RWPE1 (cell line): ENCODE data around the gene OSBPL9.
A peak's percentile ranks its signal among the peaks of the same experiment; 100 is the strongest.

ENCODE experiments used
- CTCF ChIA-PET: fragments of 350-600 bp; sonication (Branson Sonifier 250); formaldehyde crosslinking; extraction: SDS; loops from one replicate; lab custom pipeline; 2021; lab: Yijun Ruan, JAX
- POLR2A ChIA-PET: fragments of 400-600 bp; formaldehyde crosslinking; extraction: SDS; loops from one replicate; lab custom pipeline; 2020; ENCODE audit warnings: antibody characterized with exemption; ENCODE audit not compliant: low non-redundant PET; lab: Yijun Ruan, JAX
- DNase-seq: peaks from one replicate; pipeline ENCODE4 v3.0.0; 2012; ENCODE audit warnings: low spot score
- H3K27ac ChIP-seq: fragments of 450-650 bp; 2 replicates; pipeline ENCODE4 v1.5.1; 2017
- TF ChIP-seq, protein P1 (sequence below): fragments of 450-650 bp; conservative IDR thresholded peaks from 2 replicates; pipeline ENCODE4 v1.5.1; 2017; ENCODE audit warnings: low read depth, mild to moderate bottlenecking

OSBPL9 gene

DNA sequence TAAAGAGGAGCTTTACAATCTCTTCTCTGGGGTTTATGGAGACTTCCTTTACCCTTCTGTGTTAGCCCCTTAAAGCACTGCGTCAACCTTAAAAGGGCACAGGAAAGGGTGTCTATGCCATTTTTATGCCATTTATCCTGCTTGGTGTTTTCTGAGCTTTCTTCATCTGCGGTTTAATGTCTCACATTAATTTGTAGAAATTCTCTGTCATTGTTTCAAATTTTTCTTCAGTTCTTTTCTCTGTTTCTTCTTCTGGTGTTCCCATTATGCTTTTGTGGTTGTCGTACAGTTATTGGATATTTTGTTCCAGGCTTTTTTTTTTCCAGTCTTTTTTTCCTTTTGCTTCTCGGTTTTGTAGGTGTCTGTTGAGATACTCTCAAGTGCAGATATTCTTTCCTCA lies 107.9 kb downstream of the OSBPL9 start:
- no peak overlapping the region for H3K27ac ChIP-seq
- POLR2A ChIA-PET: no interaction called here
- DNase-seq: no peak
- TF ChIP-seq, protein P1, sequence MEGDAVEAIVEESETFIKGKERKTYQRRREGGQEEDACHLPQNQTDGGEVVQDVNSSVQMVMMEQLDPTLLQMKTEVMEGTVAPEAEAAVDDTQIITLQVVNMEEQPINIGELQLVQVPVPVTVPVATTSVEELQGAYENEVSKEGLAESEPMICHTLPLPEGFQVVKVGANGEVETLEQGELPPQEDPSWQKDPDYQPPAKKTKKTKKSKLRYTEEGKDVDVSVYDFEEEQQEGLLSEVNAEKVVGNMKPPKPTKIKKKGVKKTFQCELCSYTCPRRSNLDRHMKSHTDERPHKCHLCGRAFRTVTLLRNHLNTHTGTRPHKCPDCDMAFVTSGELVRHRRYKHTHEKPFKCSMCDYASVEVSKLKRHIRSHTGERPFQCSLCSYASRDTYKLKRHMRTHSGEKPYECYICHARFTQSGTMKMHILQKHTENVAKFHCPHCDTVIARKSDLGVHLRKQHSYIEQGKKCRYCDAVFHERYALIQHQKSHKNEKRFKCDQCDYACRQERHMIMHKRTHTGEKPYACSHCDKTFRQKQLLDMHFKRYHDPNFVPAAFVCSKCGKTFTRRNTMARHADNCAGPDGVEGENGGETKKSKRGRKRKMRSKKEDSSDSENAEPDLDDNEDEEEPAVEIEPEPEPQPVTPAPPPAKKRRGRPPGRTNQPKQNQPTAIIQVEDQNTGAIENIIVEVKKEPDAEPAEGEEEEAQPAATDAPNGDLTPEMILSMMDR: no peak
- CTCF ChIA-PET: interaction anchor here (0.6 kb wide), 1 partner anchor 624 kb away, joined by 3 read pairs; no protein-coding TSS in a partner anchor

DNA sequence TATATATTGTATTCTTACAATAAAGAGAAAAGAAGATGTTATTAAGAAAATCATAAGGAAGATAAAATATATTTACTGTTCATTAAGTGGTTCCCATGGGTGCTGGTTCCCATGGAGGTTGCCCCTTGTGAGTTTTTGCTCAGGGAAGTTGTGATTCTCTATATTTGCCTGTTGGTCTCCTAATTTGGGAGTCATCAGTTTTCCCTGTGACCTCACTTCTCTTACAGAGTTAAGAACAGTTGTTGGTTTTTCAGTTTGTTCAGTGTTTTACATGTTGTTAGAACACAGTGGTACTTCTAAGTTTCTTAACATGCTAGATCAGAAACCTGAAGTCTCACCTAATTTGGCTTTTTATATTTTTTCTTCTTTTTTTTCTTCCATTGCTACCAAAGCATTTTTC lies 109.2 kb downstream of the OSBPL9 start:
- CTCF ChIA-PET: no interaction called here
- no peak for DNase-seq
- TF ChIP-seq, protein P1: no peak
- POLR2A ChIA-PET: no interaction called here
- H3K27ac ChIP-seq: no peak overlapping the region

DNA sequence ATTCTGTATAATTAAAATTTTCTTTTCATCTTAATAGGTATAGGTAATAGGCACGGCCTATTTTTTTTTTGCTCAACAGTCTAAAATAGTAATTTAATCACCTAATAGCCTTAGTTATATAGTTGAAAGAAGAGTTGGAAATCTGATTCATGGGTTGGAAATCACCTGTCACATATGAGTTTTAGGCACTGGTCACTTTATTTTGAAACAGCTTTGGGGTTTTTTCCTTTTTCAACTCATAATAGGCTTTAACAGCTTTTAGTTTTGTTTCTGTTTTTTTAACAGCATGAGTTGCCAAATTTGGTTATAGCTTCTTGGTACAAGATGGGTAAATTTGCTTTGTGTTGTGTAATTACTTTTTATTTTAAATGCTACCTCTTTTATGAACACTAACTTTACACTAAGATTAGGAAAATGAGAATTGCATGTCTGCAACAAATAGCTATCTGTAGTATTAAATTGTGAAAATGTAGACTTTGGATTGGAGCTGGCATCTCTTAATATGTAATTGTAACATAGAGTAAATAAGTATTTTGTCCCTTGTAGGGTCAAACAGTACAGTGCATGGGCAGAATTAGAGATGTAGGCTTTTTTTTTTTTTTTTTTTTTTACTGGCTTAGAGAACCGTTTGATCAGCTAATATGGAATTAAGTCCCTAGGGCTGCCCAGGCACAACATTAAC lies 109.8 kb downstream of the OSBPL9 start:
- CTCF ChIA-PET: no interaction called here
- no peak overlapping the region for H3K27ac ChIP-seq
- TF ChIP-seq, protein P1: no peak
- POLR2A ChIA-PET: no interaction called here
- DNase-seq: no peak

DNA sequence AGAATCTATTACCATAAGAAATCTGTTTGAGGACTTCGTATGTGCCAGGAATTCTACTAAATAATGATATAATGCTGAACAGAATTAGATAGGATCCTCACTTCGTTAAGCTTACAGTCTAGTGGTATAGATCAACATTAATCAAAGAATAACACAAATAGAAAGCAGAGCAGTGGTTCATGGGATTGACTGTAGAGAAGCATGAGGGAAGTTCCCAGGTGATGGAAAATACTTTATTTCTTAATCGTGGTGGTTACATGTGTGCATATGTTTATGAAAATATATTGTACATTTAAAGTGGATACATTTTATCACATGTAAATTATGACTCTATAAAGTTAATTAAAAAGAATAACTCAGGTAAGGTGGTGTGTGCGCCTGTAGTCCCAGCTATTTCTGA lies 110.5 kb downstream of the OSBPL9 start:
- TF ChIP-seq, protein P1: no peak
- DNase-seq: no peak
- no peak overlapping the region for H3K27ac ChIP-seq
- ChIA-PET CTCF (no interaction called here), POLR2A (no interaction called here)

DNA sequence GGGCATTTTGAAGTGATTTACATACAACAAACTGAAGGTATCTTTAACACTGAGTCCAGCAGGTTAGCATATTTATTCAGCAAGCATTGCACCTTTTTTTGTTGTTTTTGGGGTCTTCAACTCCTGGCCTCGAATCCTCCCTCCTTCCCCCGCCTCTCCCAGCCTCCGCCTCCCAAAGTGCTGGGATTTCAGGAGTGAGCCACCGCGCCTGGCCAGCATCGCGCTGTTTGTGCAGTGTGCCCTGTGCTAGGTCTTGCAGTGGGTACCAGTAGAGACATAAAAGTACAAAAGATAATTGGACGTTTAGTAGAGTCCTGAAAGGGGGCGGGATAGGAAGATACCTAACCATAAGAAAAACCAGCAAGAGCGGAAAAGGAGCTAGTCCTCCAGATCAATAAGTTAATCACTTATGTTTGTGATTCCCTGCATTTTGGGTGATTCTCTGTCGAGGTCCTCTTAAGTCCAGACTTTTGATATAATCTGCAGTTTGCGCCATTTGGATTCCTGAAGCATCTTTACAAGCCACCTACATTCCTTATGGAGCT lies 111.8 kb downstream of the OSBPL9 start:
- POLR2A ChIA-PET: no interaction called here
- peak; percentile 8 for DNase-seq
- TF ChIP-seq, protein P1: no peak
- peak overlapping the region; percentile 80 for H3K27ac ChIP-seq
- CTCF ChIA-PET: no interaction called here

DNA sequence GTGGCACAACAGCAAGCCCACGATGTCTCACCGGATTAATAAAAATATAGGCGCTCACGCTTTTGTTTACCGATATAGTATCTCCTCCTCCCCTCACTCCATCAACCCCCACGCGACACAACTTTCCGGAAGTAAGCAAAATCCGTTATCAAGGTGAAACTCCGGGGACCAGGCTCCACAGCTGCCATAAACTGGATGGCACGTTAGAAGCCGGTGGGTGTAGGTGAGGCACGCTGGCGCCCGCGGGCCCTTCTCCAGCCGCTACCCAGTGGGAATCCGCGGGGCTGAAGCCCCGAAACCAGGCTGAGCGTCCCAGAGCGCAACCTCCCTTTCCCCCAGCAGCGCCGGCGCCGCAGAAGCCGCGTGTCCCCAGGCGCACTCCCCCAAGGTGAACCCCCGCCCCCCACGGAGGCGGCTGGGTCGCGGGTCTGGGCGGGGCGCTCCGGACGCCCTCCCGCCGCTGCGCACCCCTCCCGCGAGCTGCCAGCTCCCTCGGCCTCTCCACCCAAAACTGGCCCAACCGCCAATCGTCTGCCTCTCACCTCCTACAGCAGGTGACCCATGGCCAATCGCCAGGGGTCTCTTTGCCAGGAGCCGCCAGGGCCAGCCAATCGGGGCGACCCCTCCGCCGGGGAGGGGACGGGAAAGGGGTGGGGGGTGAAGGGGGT lies 112.4 kb downstream of the OSBPL9 start:
- ChIA-PET POLR2A (no interaction called here), CTCF (no interaction called here)
- TF ChIP-seq, protein P1: no peak
- DNase-seq: peak; percentile 98
- H3K27ac ChIP-seq: peak overlapping the region; percentile 80
